GM21576 (cell line): ENCODE data around the gene ZMYM5.
"Not testable (repeated sequence)": the region's sequence is repeated elsewhere in the genome, so short reads cannot be mapped to it uniquely, and the experiment has no call there.

ENCODE experiments used
- ATAC-seq: cut with Tn5 transposase; IDR thresholded peaks from one replicate; pipeline ENCODE4 v1.9.1; 2021; ENCODE audit warnings: mild to moderate bottlenecking, moderate library complexity; ENCODE audit not compliant: unreplicated experiment

The ZMYM5 gene

GRCh38 chr13:19822673-19823072 lies 40.8 kb downstream of the ZMYM5 start:
- no peak for ATAC-seq

GRCh38 chr13:19818223-19818842 lies 45.1 kb downstream of the ZMYM5 start:
- ATAC-seq, result no peak

GRCh38 chr13:19817510-19818158 lies 45.8 kb downstream of the ZMYM5 start:
- no peak for ATAC-seq

GRCh38 chr13:19817106-19817505 lies 46.3 kb downstream of the ZMYM5 start:
- no peak for ATAC-seq

GRCh38 chr13:19815842-19816241 lies 47.6 kb downstream of the ZMYM5 start:
- ATAC-seq, result not testable (repeated sequence)

- no peak for ATAC-seq
Measured at GRCh38 chr13:19810996-19811881, 52.2 kb downstream of the ZMYM5 start.

GRCh38 chr13:19810151-19810550 lies 53.3 kb downstream of the ZMYM5 start:
- ATAC-seq, result no peak

- ATAC-seq, result no peak
Measured at GRCh38 chr13:19805765-19806164, 57.7 kb downstream of the ZMYM5 start.

GRCh38 chr13:19795956-19796355 lies 67.5 kb downstream of the ZMYM5 start:
- ATAC-seq, result no peak

GRCh38 chr13:19794631-19795030 lies 68.8 kb downstream of the ZMYM5 start:
- ATAC-seq, result no peak

- no peak for ATAC-seq
Measured at GRCh38 chr13:19791953-19792537, 71.4 kb downstream of the ZMYM5 start.

GRCh38 chr13:19782727-19783682 lies 80.4 kb downstream of the ZMYM5 start, which contains the start of gene PSPC1:
Gene PSPC1 (minus strand): TSS chr13:19782945. CDS start chr13:19782757, 188 bp downstream.
- ATAC-seq, result peak; percentile 81

GRCh38 chr13:19782049-19782726 lies 81.3 kb downstream of the ZMYM5 start:
- peak; percentile 36 for ATAC-seq

GRCh38 chr13:19781526-19781925 lies 81.9 kb downstream of the ZMYM5 start:
- ATAC-seq, result no peak

- not testable (repeated sequence) for ATAC-seq
Measured at GRCh38 chr13:19780753-19781418, 82.6 kb downstream of the ZMYM5 start.
